Thoracic aorta (tissue), 2 donors: ENCODE measurements around the gene CCDC175. TPM values are rescaled to one million over a fixed set of nuclear protein-coding genes. Genes with fewer than 3 reads are reported as not detected.

ENCODE experiments used
- ATAC-seq: fragments of 150-250 bp; one replicate; pipeline ENCODE4 v1.8.0; 2017; ENCODE audit warnings: low read depth; ENCODE audit not compliant: insufficient number of reproducible peaks, low FRiP score
- DNase-seq: peaks from one replicate; pipeline ENCODE4 v3.0.0-alpha.2; 2020; ENCODE audit warnings: low spot score
- H3K27ac ChIP-seq, 2 donors: fragments of 200-600 bp; sonication (generic); 1 replicate in 1 of 2; 2 replicates in 1 of 2; pipeline ENCODE4 v1.5.1; 2016; ENCODE audit warnings: mild to moderate bottlenecking in 2 of 2, moderate library complexity in 2 of 2
- H3K27me3 ChIP-seq: fragments of 200-600 bp; sonication (generic); replicated peaks from 2 replicates; pipeline ENCODE4 v1.6.0; 2016; ENCODE audit warnings: mild to moderate bottlenecking; ENCODE audit not compliant: insufficient read depth
- H3K36me3 ChIP-seq: fragments of 200-600 bp; sonication (generic); one replicate; pipeline ENCODE4 v1.5.1; 2016
- H3K4me1 ChIP-seq, 2 donors: fragments of 200-600 bp; sonication (generic); 1 replicate in 1 of 2; 2 replicates in 1 of 2; pipeline versions ENCODE4 v1.5.1 to v1.6.0; 2016; ENCODE audit warnings: low read depth in 2 of 2, mild to moderate bottlenecking in 1 of 2; ENCODE audit not compliant: control insufficient read depth in 1 of 2
- H3K4me3 ChIP-seq: fragments of 200-600 bp; sonication (generic); 2 replicates; pipeline ENCODE4 v1.5.1; 2016; ENCODE audit warnings: mild to moderate bottlenecking
- H3K9me3 ChIP-seq: fragments of 200-600 bp; sonication (generic); 2 replicates; pipeline ENCODE4 v1.5.1; 2016
- CTCF ChIP-seq: fragments of 200-600 bp; sonication (generic); IDR thresholded peaks from one replicate; pipeline ENCODE4 v1.5.1; 2019; ENCODE audit warnings: antibody characterized with exemption
- total RNA-seq, 2 donors: library from RNA; depleted of rRNA; stranded (reverse); fragments of >200 nt; gene quantifications; one replicate each; pipeline versions ENCODE4 v1.1.0 to v1.2.3, GENCODE V29; 2016

The CCDC175 gene
- total RNA-seq, 2 donors from 2014 or later, result 0.78 TPM; not detected in 1

GRCh38 chr14:59595071-59595470, 18.5 kb upstream of the CCDC175 start:
- ATAC-seq, result no peak
- H3K27ac ChIP-seq, result no peak overlapping the region

GRCh38 chr14:59591641-59592370, 15.2 kb upstream of the CCDC175 start:
- TF ChIP-seq CTCF, result no peak
- no peaks in the 10 kb centered on the region for H3K27me3 ChIP-seq

More at GRCh38 chr14:59595071-59595470, 18.5 kb upstream of the CCDC175 start:
- Histone ChIP-seq H3K4me3 (no peak overlapping the region), H3K27me3 (no peaks in the 10 kb centered on the region), H3K36me3 (peaks cover 6% of the 10 kb centered on the region), H3K4me1 (no peaks in the 10 kb centered on the region), H3K9me3 (no peaks in the 10 kb centered on the region)
- DNase-seq, result no peak
- TF ChIP-seq CTCF, result no peak

GRCh38 chr14:59588101-59588500, 11.5 kb upstream of the CCDC175 start:
- Histone ChIP-seq H3K27me3 (no peaks in the 10 kb centered on the region), H3K36me3 (no peaks in the 10 kb centered on the region), H3K4me3 (no peak overlapping the region), H3K27ac (no peak overlapping the region), H3K9me3 (no peaks in the 10 kb centered on the region), H3K4me1 (peaks cover 0 to 8% of the 10 kb centered on the region in 2 donors)
- DNase-seq (no peak), ATAC-seq (no peak)
- no peak for TF ChIP-seq CTCF

More at GRCh38 chr14:59591641-59592370, 15.2 kb upstream of the CCDC175 start:
- Histone ChIP-seq H3K4me1 (no peaks in the 10 kb centered on the region), H3K4me3 (no peak overlapping the region), H3K36me3 (peaks cover 6% of the 10 kb centered on the region), H3K27ac (no peak overlapping the region), H3K9me3 (no peaks in the 10 kb centered on the region)
- ATAC-seq (no peak), DNase-seq (no peak)

GRCh38 chr14:59585891-59586554, 9.4 kb upstream of the CCDC175 start:
- Histone ChIP-seq H3K9me3 (no peaks in the 10 kb centered on the region), H3K27me3 (no peaks in the 10 kb centered on the region), H3K4me1 (peaks cover 0 to 8% of the 10 kb centered on the region in 2 donors), H3K27ac (no peak overlapping the region), H3K4me3 (peak overlapping the region; percentile 16), H3K36me3 (no peaks in the 10 kb centered on the region)
- ATAC-seq (no peak), DNase-seq (no peak)
- no peak for TF ChIP-seq CTCF

GRCh38 chr14:59583755-59584154, 7.1 kb upstream of the CCDC175 start:
- H3K4me3 ChIP-seq, result no peak overlapping the region
- no peak for TF ChIP-seq CTCF
- no peaks in the 10 kb centered on the region for H3K27me3 ChIP-seq
- peaks cover 0 to 8% of the 10 kb centered on the region in 2 donors for H3K4me1 ChIP-seq
- H3K36me3 ChIP-seq, result no peaks in the 10 kb centered on the region
- no peak overlapping the region for H3K27ac ChIP-seq
- ATAC-seq, result no peak
- no peak for DNase-seq
- no peaks in the 10 kb centered on the region for H3K9me3 ChIP-seq
